Effector memory CD4-positive, alpha-beta T cell (primary cell): ENCODE measurements around the gene ASAH2.
"Not testable (repeated sequence)": the region's sequence is repeated elsewhere in the genome, so short reads cannot be mapped to it uniquely, and the experiment has no call there.

Source experiments
- DNase-seq, 3 donors: peaks; one replicate each; pipeline ENCODE4 v3.0.0-alpha.2; 2020
- H3K27ac ChIP-seq: 2 replicates; pipeline ENCODE4 v1.7.0; 2013; ENCODE audit warnings: mild to moderate bottlenecking, low read length, moderate library complexity; ENCODE audit not compliant: insufficient read depth, poor library complexity, severe bottlenecking
- H3K27me3 ChIP-seq: replicated peaks from 2 replicates; pipeline ENCODE4 v1.7.0; 2013; ENCODE audit warnings: mild to moderate bottlenecking, low read length; ENCODE audit not compliant: insufficient read depth, control insufficient read depth, poor library complexity, severe bottlenecking
- H3K36me3 ChIP-seq: 2 replicates; pipeline ENCODE4 v1.7.0; 2013; ENCODE audit warnings: mild to moderate bottlenecking, low read length, moderate library complexity; ENCODE audit not compliant: control insufficient read depth, insufficient read depth
- H3K4me1 ChIP-seq: 2 replicates; pipeline ENCODE4 v1.7.0; 2013; ENCODE audit warnings: low read length, mild to moderate bottlenecking; ENCODE audit not compliant: control insufficient read depth, insufficient read depth, poor library complexity, severe bottlenecking
- H3K4me3 ChIP-seq: 2 replicates; pipeline ENCODE4 v1.7.0; 2013; ENCODE audit warnings: low read length, low read depth, mild to moderate bottlenecking; ENCODE audit not compliant: insufficient read depth, poor library complexity, severe bottlenecking
- H3K9me3 ChIP-seq: 2 replicates; pipeline ENCODE4 v1.7.0; 2013; ENCODE audit warnings: mild to moderate bottlenecking, low read length, moderate library complexity; ENCODE audit not compliant: control insufficient read depth

The ASAH2 gene

GRCh38 chr10:50281967-50282522, 30.7 kb upstream of the ASAH2 start:
- Histone ChIP-seq H3K36me3 (no peaks in the 10 kb centered on the region), H3K4me3 (no peak overlapping the region), H3K4me1 (no peaks in the 10 kb centered on the region), H3K27ac (no peak overlapping the region), H3K9me3 (no peaks in the 10 kb centered on the region), H3K27me3 (peaks cover 7% of the 10 kb centered on the region)
- DNase-seq, result no peak

GRCh38 chr10:50281210-50281966, 30.1 kb upstream of the ASAH2 start:
- Histone ChIP-seq H3K27ac (no peak overlapping the region), H3K4me3 (no peak overlapping the region), H3K27me3 (peaks cover 7% of the 10 kb centered on the region), H3K36me3 (no peaks in the 10 kb centered on the region), H3K9me3 (no peaks in the 10 kb centered on the region), H3K4me1 (no peaks in the 10 kb centered on the region)
- DNase-seq, result no peak

- Histone ChIP-seq H3K4me3 (no peak overlapping the region), H3K27me3 (peaks cover 7% of the 10 kb centered on the region), H3K36me3 (no peaks in the 10 kb centered on the region), H3K27ac (no peak overlapping the region), H3K9me3 (no peaks in the 10 kb centered on the region), H3K4me1 (no peaks in the 10 kb centered on the region)
- no peak for DNase-seq
These were observed 28.9 kb upstream of the ASAH2 start for GRCh38 chr10:50280049-50280841.

GRCh38 chr10:50279489-50279888, 28.2 kb upstream of the ASAH2 start:
- no peaks in the 10 kb centered on the region for H3K9me3 ChIP-seq
- no peak for DNase-seq
- H3K36me3 ChIP-seq, result no peaks in the 10 kb centered on the region
- H3K27me3 ChIP-seq, result peaks cover 7% of the 10 kb centered on the region
- no peaks in the 10 kb centered on the region for H3K4me1 ChIP-seq
- H3K27ac ChIP-seq, result no peak overlapping the region
- H3K4me3 ChIP-seq, result no peak overlapping the region

GRCh38 chr10:50275650-50276235, 24.4 kb upstream of the ASAH2 start:
- Histone ChIP-seq H3K9me3 (no peaks in the 10 kb centered on the region), H3K27ac (no peak overlapping the region), H3K27me3 (peaks cover 7% of the 10 kb centered on the region), H3K4me3 (no peak overlapping the region), H3K4me1 (no peaks in the 10 kb centered on the region), H3K36me3 (no peaks in the 10 kb centered on the region)
- no peak for DNase-seq

GRCh38 chr10:50272531-50272930, 21.2 kb upstream of the ASAH2 start:
- no peaks in the 10 kb centered on the region for H3K27me3 ChIP-seq
- H3K9me3 ChIP-seq, result no peaks in the 10 kb centered on the region
- no peak for DNase-seq
- no peak overlapping the region for H3K4me3 ChIP-seq
- no peak overlapping the region for H3K27ac ChIP-seq
- H3K36me3 ChIP-seq, result no peaks in the 10 kb centered on the region
- no peaks in the 10 kb centered on the region for H3K4me1 ChIP-seq

- no peaks in the 10 kb centered on the region for H3K36me3 ChIP-seq
- no peaks in the 10 kb centered on the region for H3K9me3 ChIP-seq
- H3K4me3 ChIP-seq, result no peak overlapping the region
- no peak overlapping the region for H3K27ac ChIP-seq
- no peak for DNase-seq
- no peaks in the 10 kb centered on the region for H3K27me3 ChIP-seq
- no peaks in the 10 kb centered on the region for H3K4me1 ChIP-seq
These were observed 20.4 kb upstream of the ASAH2 start for GRCh38 chr10:50271564-50272250.

GRCh38 chr10:50267877-50268276, 16.6 kb upstream of the ASAH2 start:
- not testable (repeated sequence) for H3K36me3 ChIP-seq, H3K27me3 ChIP-seq, DNase-seq, H3K27ac ChIP-seq, H3K9me3 ChIP-seq, H3K4me3 ChIP-seq, H3K4me1 ChIP-seq

GRCh38 chr10:50262625-50263024, 11.3 kb upstream of the ASAH2 start:
- not testable (repeated sequence) for H3K27me3 ChIP-seq, H3K4me1 ChIP-seq, H3K27ac ChIP-seq, H3K36me3 ChIP-seq, DNase-seq, H3K9me3 ChIP-seq, H3K4me3 ChIP-seq
